ENCODE results near the gene NINL. TPM values are rescaled to one million over a fixed set of nuclear protein-coding genes. Genes with fewer than 3 reads are reported as not detected.

The NINL gene
- total and polyA plus RNA-seq, 4 donors: 6.0 to 28.3 (median 12.9) TPM

- WGBS, 2 donors: 88 to 92% methylated on average over 19 of the region's 19 CpGs
- Histone ChIP-seq H3K27ac (ENCODE audit: low read depth in 1 of 2, low read length in 2 of 2) (no peak overlapping the region), H3K36me3 (ENCODE audit: control insufficient read depth in 1 of 2, insufficient read depth in 2 of 2, low read length in 1 of 2) (peaks cover 2 to 4% of the 10 kb centered on the region in 2 donors), H3K9me3 (ENCODE audit: control insufficient read depth, low read length) (no peaks in the 10 kb centered on the region), H3K27me3 (ENCODE audit: control insufficient read depth in 1 of 2, insufficient read depth in 2 of 2, low read length in 1 of 2) (no peaks in the 10 kb centered on the region), H3K4me1 (ENCODE audit: control insufficient read depth in 1 of 2, insufficient read depth in 2 of 2, low read length in 2 of 2) (no peaks in the 10 kb centered on the region), H3K4me3 (ENCODE audit: low read length in 2 of 2) (no peak overlapping the region)
- DNase-seq: peak in 1 of 2 donors; percentile 69
- intact Hi-C loops (cut with DNase I): no loop called here
- peak; percentile 28 for ATAC-seq (ENCODE audit: low FRiP score)
Measured at GRCh38 chr20:25460566-25461280, 124.6 kb downstream of the NINL start.

GRCh38 chr20:25459916-25460535 is 125.3 kb downstream of the NINL start:
- Histone ChIP-seq H3K4me3 (ENCODE audit: low read length in 2 of 2) (no peak overlapping the region), H3K4me1 (ENCODE audit: control insufficient read depth in 1 of 2, insufficient read depth in 2 of 2, low read length in 2 of 2) (no peaks in the 10 kb centered on the region), H3K9me3 (ENCODE audit: control insufficient read depth, low read length) (no peaks in the 10 kb centered on the region), H3K27me3 (ENCODE audit: control insufficient read depth in 1 of 2, insufficient read depth in 2 of 2, low read length in 1 of 2) (no peaks in the 10 kb centered on the region), H3K36me3 (ENCODE audit: control insufficient read depth in 1 of 2, insufficient read depth in 2 of 2, low read length in 1 of 2) (peaks cover 0 to 2% of the 10 kb centered on the region in 2 donors), H3K27ac (ENCODE audit: low read depth in 1 of 2, low read length in 2 of 2) (no peak overlapping the region)
- 80 to 84% methylated on average over 12 of the region's 12 CpGs for WGBS, 2 donors
- ATAC-seq (ENCODE audit: low FRiP score) (no peak), DNase-seq (peak in 1 of 2 donors; percentile 63)
- intact Hi-C loops (cut with DNase I): no loop called here

- H3K9me3 ChIP-seq (ENCODE audit: control insufficient read depth, low read length): no peaks in the 10 kb centered on the region
- no peak overlapping the region for H3K27ac ChIP-seq (ENCODE audit: low read depth in 1 of 2, low read length in 2 of 2)
- WGBS, 2 donors: 87 to 89% methylated on average over 19 to 20 of the region's 20 CpGs
- no peaks in the 10 kb centered on the region for H3K4me1 ChIP-seq (ENCODE audit: control insufficient read depth in 1 of 2, insufficient read depth in 2 of 2, low read length in 2 of 2)
- intact Hi-C loops (cut with DNase I): no loop called here
- ATAC-seq (ENCODE audit: low FRiP score): no peak
- peaks cover 0 to 4% of the 10 kb centered on the region in 2 donors for H3K36me3 ChIP-seq (ENCODE audit: control insufficient read depth in 1 of 2, insufficient read depth in 2 of 2, low read length in 1 of 2)
- no peak overlapping the region for H3K4me3 ChIP-seq (ENCODE audit: low read length in 2 of 2)
- no peaks in the 10 kb centered on the region for H3K27me3 ChIP-seq (ENCODE audit: control insufficient read depth in 1 of 2, insufficient read depth in 2 of 2, low read length in 1 of 2)
- DNase-seq: peak in 1 of 2 donors; percentile 56
Measured at GRCh38 chr20:25459111-25459830, 126.1 kb downstream of the NINL start.

- Histone ChIP-seq H3K4me1 (ENCODE audit: control insufficient read depth in 1 of 2, insufficient read depth in 2 of 2, low read length in 2 of 2) (no peaks in the 10 kb centered on the region), H3K36me3 (ENCODE audit: control insufficient read depth in 1 of 2, insufficient read depth in 2 of 2, low read length in 1 of 2) (peaks cover 1 to 5% of the 10 kb centered on the region in 2 donors), H3K4me3 (ENCODE audit: low read length in 2 of 2) (no peak overlapping the region), H3K9me3 (ENCODE audit: control insufficient read depth, low read length) (no peaks in the 10 kb centered on the region), H3K27me3 (ENCODE audit: control insufficient read depth in 1 of 2, insufficient read depth in 2 of 2, low read length in 1 of 2) (no peaks in the 10 kb centered on the region), H3K27ac (ENCODE audit: low read depth in 1 of 2, low read length in 2 of 2) (no peak overlapping the region)
- 93 to 94% methylated on average over 20 to 22 of the region's 22 CpGs for WGBS, 2 donors
- DNase-seq (peak in 1 of 2 donors; percentile 49), ATAC-seq (ENCODE audit: low FRiP score) (no peak)
- intact Hi-C loops (cut with DNase I): no loop called here
Measured at GRCh38 chr20:25457886-25458680, 127.2 kb downstream of the NINL start.

DNA sequence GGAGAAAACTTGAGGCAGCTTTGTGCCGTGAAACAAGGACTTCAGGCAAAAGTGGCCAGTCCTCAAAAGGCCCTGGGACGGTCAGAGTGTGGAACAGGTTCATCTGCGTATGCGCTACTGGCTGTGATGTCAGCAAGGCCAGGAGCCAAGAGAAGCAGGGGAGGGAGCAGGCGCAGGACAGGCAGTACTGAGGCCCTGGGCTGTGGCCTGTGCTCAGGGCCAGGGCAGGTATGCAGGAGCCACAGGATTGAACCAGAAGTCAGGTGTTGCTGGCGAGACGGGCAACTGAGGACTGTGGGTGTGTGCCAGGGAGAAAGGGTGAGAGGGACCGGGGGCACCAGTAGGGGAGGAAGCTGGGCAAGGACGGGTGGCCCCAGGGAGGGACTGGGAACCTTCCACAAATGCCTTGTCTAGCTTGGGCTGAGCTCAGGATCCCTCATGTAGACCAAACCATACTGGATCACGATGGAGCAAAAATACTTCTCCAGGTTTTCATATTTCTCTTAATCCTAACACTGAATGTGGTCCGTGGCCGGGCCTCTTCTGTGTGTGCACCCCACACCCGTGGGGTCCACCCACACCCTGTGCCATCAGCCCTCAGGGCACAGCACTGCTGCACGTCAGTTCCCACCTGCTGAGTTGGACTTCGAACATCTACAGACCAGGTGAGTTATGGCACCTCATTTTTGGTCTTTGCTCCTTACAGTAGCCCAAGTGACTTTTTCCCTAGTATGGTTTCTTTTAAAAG is 131.0 kb downstream of the NINL start:
- DNase-seq: no peak
- intact Hi-C loops (cut with DNase I): no loop called here
- no peak overlapping the region for H3K4me3 ChIP-seq (ENCODE audit: low read length in 2 of 2)
- ATAC-seq (ENCODE audit: low FRiP score): no peak
- H3K27me3 ChIP-seq (ENCODE audit: control insufficient read depth in 1 of 2, insufficient read depth in 2 of 2, low read length in 1 of 2): no peaks in the 10 kb centered on the region
- 94% methylated on average over 15 of the region's 15 CpGs for WGBS, 2 donors
- H3K4me1 ChIP-seq (ENCODE audit: control insufficient read depth in 1 of 2, insufficient read depth in 2 of 2, low read length in 2 of 2): no peaks in the 10 kb centered on the region
- H3K9me3 ChIP-seq (ENCODE audit: control insufficient read depth, low read length): peaks cover 1% of the 10 kb centered on the region
- peaks cover 6 to 8% of the 10 kb centered on the region in 2 donors for H3K36me3 ChIP-seq (ENCODE audit: control insufficient read depth in 1 of 2, insufficient read depth in 2 of 2, low read length in 1 of 2)
- H3K27ac ChIP-seq (ENCODE audit: low read depth in 1 of 2, low read length in 2 of 2): no peak overlapping the region

GRCh38 chr20:25453035-25453810 is 132.1 kb downstream of the NINL start:
- H3K4me3 ChIP-seq (ENCODE audit: low read length in 2 of 2): no peak overlapping the region
- no peaks in the 10 kb centered on the region for H3K27me3 ChIP-seq (ENCODE audit: control insufficient read depth in 1 of 2, insufficient read depth in 2 of 2, low read length in 1 of 2)
- no peak for ATAC-seq (ENCODE audit: low FRiP score)
- no peak overlapping the region for H3K27ac ChIP-seq (ENCODE audit: low read depth in 1 of 2, low read length in 2 of 2)
- H3K9me3 ChIP-seq (ENCODE audit: control insufficient read depth, low read length): peaks cover 1% of the 10 kb centered on the region
- 80 to 84% methylated on average over 25 of the region's 25 CpGs for WGBS, 2 donors
- intact Hi-C loops (cut with DNase I): no loop called here
- peaks cover 6 to 8% of the 10 kb centered on the region in 2 donors for H3K36me3 ChIP-seq (ENCODE audit: control insufficient read depth in 1 of 2, insufficient read depth in 2 of 2, low read length in 1 of 2)
- DNase-seq: no peak
- H3K4me1 ChIP-seq (ENCODE audit: control insufficient read depth in 1 of 2, insufficient read depth in 2 of 2, low read length in 2 of 2): no peaks in the 10 kb centered on the region

GRCh38 chr20:25452333-25452732 is 133.0 kb downstream of the NINL start:
- 57 to 58% methylated on average over 6 of the region's 6 CpGs for WGBS, 2 donors
- ATAC-seq (ENCODE audit: low FRiP score) (no peak), DNase-seq (no peak)

More at GRCh38 chr20:25452333-25452732, 133.0 kb downstream of the NINL start:
- Histone ChIP-seq H3K4me1 (ENCODE audit: control insufficient read depth in 1 of 2, insufficient read depth in 2 of 2, low read length in 2 of 2) (no peaks in the 10 kb centered on the region), H3K4me3 (ENCODE audit: low read length in 2 of 2) (no peak overlapping the region), H3K27ac (ENCODE audit: low read depth in 1 of 2, low read length in 2 of 2) (no peak overlapping the region), H3K27me3 (ENCODE audit: control insufficient read depth in 1 of 2, insufficient read depth in 2 of 2, low read length in 1 of 2) (no peaks in the 10 kb centered on the region), H3K9me3 (ENCODE audit: control insufficient read depth, low read length) (peaks cover 1% of the 10 kb centered on the region), H3K36me3 (ENCODE audit: control insufficient read depth in 1 of 2, insufficient read depth in 2 of 2, low read length in 1 of 2) (peaks cover 6 to 8% of the 10 kb centered on the region in 2 donors)
- intact Hi-C loops (cut with DNase I): no loop called here
